Measurements from ENCODE around the gene VEZT.
"Not testable (repeated sequence)": the region's sequence is repeated elsewhere in the genome, so short reads cannot be mapped to it uniquely, and the experiment has no call there.

The VEZT gene

DNA sequence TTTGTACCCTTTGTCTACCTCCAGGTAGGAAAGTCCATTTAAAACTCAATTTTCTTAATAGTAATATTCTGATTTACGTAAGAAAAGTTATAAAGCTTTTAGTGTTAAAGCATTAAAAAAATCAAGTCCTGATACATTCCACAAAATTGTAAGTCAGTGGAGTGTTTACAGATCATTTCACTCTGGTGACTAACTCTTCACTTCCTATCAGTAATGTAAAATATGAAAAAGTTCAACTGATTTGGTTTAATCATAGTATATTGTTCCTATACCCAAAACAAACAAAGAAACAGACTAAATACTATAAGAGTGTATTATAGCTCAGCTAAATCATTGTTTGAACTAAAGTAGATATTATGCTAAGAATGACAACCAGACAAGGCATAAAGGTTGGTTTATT is 85.9 kb downstream of the VEZT start:
- Histone ChIP-seq H3K4me3 (ENCODE audit: low read depth in 1 of 2, low read length in 2 of 2) (no peak overlapping the region), H3K9me3 (ENCODE audit: insufficient read depth, low read length, severe bottlenecking) (no peaks in the 10 kb centered on the region), H3K27ac (ENCODE audit: low read length) (no peak overlapping the region), H3K4me2 (ENCODE audit: insufficient read depth, low read length) (no peak overlapping the region), H2AFZ (ENCODE audit: low read depth, low read length) (no peak overlapping the region), H4K20me1 (ENCODE audit: insufficient read depth, low read length) (no peaks in the 10 kb centered on the region), H3K9ac (ENCODE audit: low read depth, low read length) (no peak overlapping the region), H3K27me3 (ENCODE audit: insufficient read depth, low read length, poor library complexity) (no peaks in the 10 kb centered on the region), H3K36me3 (ENCODE audit: insufficient read depth, low read length) (peaks cover 52% of the 10 kb centered on the region), H3K79me2 (ENCODE audit: insufficient read depth, low read length) (no peaks in the 10 kb centered on the region), H3K4me1 (ENCODE audit: insufficient read depth, low read length) (no peaks in the 10 kb centered on the region)
- TF ChIP-seq EZH2 (IDR thresholded peaks at IDR 0.05; ENCODE audit: borderline replicate concordance, low read depth, low read length, severe bottlenecking), result no peak
- TF ChIP-seq, protein P1, sequence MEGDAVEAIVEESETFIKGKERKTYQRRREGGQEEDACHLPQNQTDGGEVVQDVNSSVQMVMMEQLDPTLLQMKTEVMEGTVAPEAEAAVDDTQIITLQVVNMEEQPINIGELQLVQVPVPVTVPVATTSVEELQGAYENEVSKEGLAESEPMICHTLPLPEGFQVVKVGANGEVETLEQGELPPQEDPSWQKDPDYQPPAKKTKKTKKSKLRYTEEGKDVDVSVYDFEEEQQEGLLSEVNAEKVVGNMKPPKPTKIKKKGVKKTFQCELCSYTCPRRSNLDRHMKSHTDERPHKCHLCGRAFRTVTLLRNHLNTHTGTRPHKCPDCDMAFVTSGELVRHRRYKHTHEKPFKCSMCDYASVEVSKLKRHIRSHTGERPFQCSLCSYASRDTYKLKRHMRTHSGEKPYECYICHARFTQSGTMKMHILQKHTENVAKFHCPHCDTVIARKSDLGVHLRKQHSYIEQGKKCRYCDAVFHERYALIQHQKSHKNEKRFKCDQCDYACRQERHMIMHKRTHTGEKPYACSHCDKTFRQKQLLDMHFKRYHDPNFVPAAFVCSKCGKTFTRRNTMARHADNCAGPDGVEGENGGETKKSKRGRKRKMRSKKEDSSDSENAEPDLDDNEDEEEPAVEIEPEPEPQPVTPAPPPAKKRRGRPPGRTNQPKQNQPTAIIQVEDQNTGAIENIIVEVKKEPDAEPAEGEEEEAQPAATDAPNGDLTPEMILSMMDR (IDR thresholded peaks at IDR 0.05; ENCODE audit: borderline replicate concordance, extremely low read depth, low read length, poor library complexity, severe bottlenecking), result no peak
- ATAC-seq (ENCODE audit: insufficient read depth, low read depth) (no peak), DNase-seq (no peak)

DNA sequence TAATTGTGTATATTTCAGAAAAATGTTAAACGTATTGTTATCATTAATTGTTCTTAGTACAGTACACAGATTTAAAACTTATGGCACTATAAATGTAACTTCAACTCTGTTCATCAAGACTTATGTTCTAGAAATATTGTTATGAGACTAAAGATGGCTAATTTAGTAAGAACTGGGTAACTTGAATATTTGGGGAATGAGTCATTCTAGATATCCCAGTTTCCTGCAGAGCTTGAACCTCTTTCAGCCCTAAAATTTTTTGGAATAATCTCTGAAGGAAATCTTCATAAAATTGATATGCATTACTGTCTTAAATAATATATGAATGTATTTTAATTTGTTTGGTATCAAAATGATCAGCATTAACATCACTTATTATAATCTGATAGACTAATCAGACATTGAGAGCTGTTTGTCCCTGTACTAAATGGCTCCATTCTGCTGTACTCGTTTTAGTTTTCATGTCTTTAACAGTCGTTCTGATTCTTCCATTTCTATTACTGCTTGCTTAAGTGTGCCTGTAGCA is 87.1 kb downstream of the VEZT start:
- Histone ChIP-seq H3K4me3 (ENCODE audit: low read depth in 1 of 2, low read length in 2 of 2) (no peak overlapping the region), H3K4me1 (ENCODE audit: insufficient read depth, low read length) (no peaks in the 10 kb centered on the region), H3K36me3 (ENCODE audit: insufficient read depth, low read length) (peaks cover 46% of the 10 kb centered on the region), H3K27ac (ENCODE audit: low read length) (no peak overlapping the region), H4K20me1 (ENCODE audit: insufficient read depth, low read length) (no peaks in the 10 kb centered on the region), H2AFZ (ENCODE audit: low read depth, low read length) (no peak overlapping the region), H3K79me2 (ENCODE audit: insufficient read depth, low read length) (no peaks in the 10 kb centered on the region), H3K27me3 (ENCODE audit: insufficient read depth, low read length, poor library complexity) (no peaks in the 10 kb centered on the region), H3K9ac (ENCODE audit: low read depth, low read length) (no peak overlapping the region), H3K9me3 (ENCODE audit: insufficient read depth, low read length, severe bottlenecking) (no peaks in the 10 kb centered on the region), H3K4me2 (ENCODE audit: insufficient read depth, low read length) (no peak overlapping the region)
- no peak for ATAC-seq (ENCODE audit: insufficient read depth, low read depth)
- TF ChIP-seq, protein P1 (IDR thresholded peaks at IDR 0.05; ENCODE audit: borderline replicate concordance, extremely low read depth, low read length, poor library complexity, severe bottlenecking), result no peak
- TF ChIP-seq EZH2 (IDR thresholded peaks at IDR 0.05; ENCODE audit: borderline replicate concordance, low read depth, low read length, severe bottlenecking), result no peak
- DNase-seq, result no peak

DNA sequence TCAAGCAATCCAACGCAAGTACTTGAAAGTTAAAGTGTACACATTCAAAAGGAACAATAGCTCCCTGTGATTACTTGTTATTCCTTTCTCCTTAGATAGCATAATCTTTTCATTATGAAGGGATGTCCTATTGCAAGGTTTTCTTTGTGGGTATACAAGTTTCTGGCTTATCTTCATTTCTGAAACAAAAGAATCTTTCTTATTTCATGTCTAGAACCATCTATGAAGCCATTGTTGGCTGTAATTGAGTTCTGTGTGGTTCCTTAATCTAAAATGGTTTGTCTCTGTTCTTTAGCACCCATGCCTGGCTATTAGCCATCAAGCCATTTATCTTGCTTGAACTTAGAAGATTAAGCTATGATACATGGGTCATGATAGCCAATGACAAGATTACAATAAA is 95.0 kb downstream of the VEZT start:
- no peak overlapping the region for H2AFZ ChIP-seq (ENCODE audit: low read depth, low read length)
- H3K36me3 ChIP-seq (ENCODE audit: insufficient read depth, low read length), result peaks cover 7% of the 10 kb centered on the region
- DNase-seq (no peak), ATAC-seq (ENCODE audit: insufficient read depth, low read depth) (no peak)
- no peaks in the 10 kb centered on the region for H3K4me1 ChIP-seq (ENCODE audit: insufficient read depth, low read length)
- no peaks in the 10 kb centered on the region for H3K79me2 ChIP-seq (ENCODE audit: insufficient read depth, low read length)
- no peak overlapping the region for H3K4me2 ChIP-seq (ENCODE audit: insufficient read depth, low read length)
- TF ChIP-seq EZH2 (IDR thresholded peaks at IDR 0.05; ENCODE audit: borderline replicate concordance, low read depth, low read length, severe bottlenecking), result no peak
- TF ChIP-seq, protein P1 (IDR thresholded peaks at IDR 0.05; ENCODE audit: borderline replicate concordance, extremely low read depth, low read length, poor library complexity, severe bottlenecking), result no peak
- H3K9me3 ChIP-seq (ENCODE audit: insufficient read depth, low read length, severe bottlenecking), result no peaks in the 10 kb centered on the region
- H3K27ac ChIP-seq (ENCODE audit: low read length), result no peak overlapping the region
- H3K4me3 ChIP-seq (ENCODE audit: low read depth in 1 of 2, low read length in 2 of 2), result no peak overlapping the region
- no peak overlapping the region for H3K9ac ChIP-seq (ENCODE audit: low read depth, low read length)
- H3K27me3 ChIP-seq (ENCODE audit: insufficient read depth, low read length, poor library complexity), result no peaks in the 10 kb centered on the region
- H4K20me1 ChIP-seq (ENCODE audit: insufficient read depth, low read length), result no peaks in the 10 kb centered on the region

DNA sequence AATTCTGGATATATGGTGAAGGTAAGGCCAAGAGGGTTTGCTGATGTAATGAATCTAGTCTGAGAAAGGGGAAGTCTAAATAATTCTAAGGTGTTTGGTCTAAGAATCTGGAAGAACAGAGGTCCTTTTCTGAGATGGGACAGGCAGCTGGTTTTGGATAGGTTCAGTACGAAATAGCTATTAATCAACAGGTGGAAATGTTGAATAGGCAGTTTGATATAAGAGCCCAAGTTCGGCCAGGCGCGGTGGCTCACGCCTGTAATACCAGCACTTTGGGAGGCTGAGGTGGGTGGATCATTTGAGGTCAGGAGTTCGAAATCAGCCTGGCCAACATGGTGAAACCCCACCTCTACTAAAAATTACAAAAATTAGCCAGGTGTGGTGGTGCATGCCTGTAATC is 97.1 kb downstream of the VEZT start:
- not testable (repeated sequence) for H3K9me3 ChIP-seq (ENCODE audit: insufficient read depth, low read length, severe bottlenecking); ATAC-seq (ENCODE audit: insufficient read depth, low read depth); H3K36me3 ChIP-seq (ENCODE audit: insufficient read depth, low read length); H3K4me3 ChIP-seq (ENCODE audit: low read depth in 1 of 2, low read length in 2 of 2); H3K27me3 ChIP-seq (ENCODE audit: insufficient read depth, low read length, poor library complexity); H3K27ac ChIP-seq (ENCODE audit: low read length); DNase-seq; H3K4me2 ChIP-seq (ENCODE audit: insufficient read depth, low read length); H2AFZ ChIP-seq (ENCODE audit: low read depth, low read length); H4K20me1 ChIP-seq (ENCODE audit: insufficient read depth, low read length); H3K79me2 ChIP-seq (ENCODE audit: insufficient read depth, low read length); H3K9ac ChIP-seq (ENCODE audit: low read depth, low read length); H3K4me1 ChIP-seq (ENCODE audit: insufficient read depth, low read length)
